Measurements from ENCODE around the gene GNG7. TPM values are rescaled to one million over a fixed set of nuclear protein-coding genes. Genes with fewer than 3 reads are reported as not detected.
A peak's percentile ranks its signal among the peaks of the same experiment; 100 is the strongest.

GNG7 gene
- total and polyA plus RNA-seq, 12 donors = 0.83 to 16.5 (median 7.8) TPM

DNA sequence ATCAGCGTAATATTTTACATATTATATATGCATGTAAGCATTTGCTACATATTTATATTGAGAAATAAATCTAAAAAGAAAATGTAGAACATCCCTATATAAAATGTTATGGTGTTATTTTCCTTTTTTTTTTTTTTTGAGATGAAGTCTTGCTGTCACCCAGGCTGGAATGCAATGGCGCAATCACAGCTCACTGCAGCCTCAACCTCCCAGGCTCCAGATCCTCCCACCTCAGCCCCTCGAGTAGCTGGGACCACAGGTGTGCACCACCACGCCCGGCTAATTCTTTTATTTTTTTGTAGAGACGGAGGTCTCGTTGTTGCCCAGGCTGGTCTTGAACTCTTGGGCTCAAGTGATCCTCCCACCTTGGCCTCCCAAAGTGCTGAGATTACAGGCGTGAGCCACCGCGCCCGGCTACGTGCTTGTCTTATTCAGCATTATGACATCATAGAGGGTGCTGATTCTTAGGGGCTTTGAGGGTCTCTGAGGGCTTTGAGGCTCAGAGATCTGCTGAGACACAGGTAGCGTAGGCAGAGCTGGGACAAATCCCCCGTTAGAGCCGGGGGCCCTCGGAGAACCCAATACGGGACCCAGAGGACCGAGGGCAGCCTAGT lies 124.7 kb downstream of the GNG7 start:
- peak in 1 of 7 donors; percentile 29 for DNase-seq

GRCh38 chr19:2575734-2576481 lies 126.6 kb downstream of the GNG7 start:
- no peak for TF ChIP-seq POLR2A (IDR thresholded peaks at IDR 0.05)
- TF ChIP-seq, protein P1, sequence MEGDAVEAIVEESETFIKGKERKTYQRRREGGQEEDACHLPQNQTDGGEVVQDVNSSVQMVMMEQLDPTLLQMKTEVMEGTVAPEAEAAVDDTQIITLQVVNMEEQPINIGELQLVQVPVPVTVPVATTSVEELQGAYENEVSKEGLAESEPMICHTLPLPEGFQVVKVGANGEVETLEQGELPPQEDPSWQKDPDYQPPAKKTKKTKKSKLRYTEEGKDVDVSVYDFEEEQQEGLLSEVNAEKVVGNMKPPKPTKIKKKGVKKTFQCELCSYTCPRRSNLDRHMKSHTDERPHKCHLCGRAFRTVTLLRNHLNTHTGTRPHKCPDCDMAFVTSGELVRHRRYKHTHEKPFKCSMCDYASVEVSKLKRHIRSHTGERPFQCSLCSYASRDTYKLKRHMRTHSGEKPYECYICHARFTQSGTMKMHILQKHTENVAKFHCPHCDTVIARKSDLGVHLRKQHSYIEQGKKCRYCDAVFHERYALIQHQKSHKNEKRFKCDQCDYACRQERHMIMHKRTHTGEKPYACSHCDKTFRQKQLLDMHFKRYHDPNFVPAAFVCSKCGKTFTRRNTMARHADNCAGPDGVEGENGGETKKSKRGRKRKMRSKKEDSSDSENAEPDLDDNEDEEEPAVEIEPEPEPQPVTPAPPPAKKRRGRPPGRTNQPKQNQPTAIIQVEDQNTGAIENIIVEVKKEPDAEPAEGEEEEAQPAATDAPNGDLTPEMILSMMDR (IDR thresholded peaks at IDR 0.05) = no peak
- peaks cover 16 to 24% of the 10 kb centered on the region in 2 donors for H3K4me1 ChIP-seq (replicated peaks in 1 of 2)
- DNase-seq = peak in 6 of 7 donors; percentile 44 to 81 (median 54)

More for the DNA sequence above, 124.7 kb downstream of the GNG7 start:
- no peaks in the 10 kb centered on the region for H3K36me3 ChIP-seq (replicated peaks in 1 of 2)
- H3K4me1 ChIP-seq (replicated peaks in 1 of 2) = peaks cover 16 to 24% of the 10 kb centered on the region in 2 donors
- no peak for TF ChIP-seq POLR2A (IDR thresholded peaks at IDR 0.05)
- WGBS, 4 donors = 78 to 92% (median 84%) methylated on average over 13 to 18 of the region's 18 CpGs
- H3K27me3 ChIP-seq = no peaks in the 10 kb centered on the region
- peak overlapping the region; percentile 55 to 95 (median 79) for H3K27ac ChIP-seq
- no peaks in the 10 kb centered on the region for H3K9me3 ChIP-seq (replicated peaks in 1 of 3)
- H3K4me3 ChIP-seq = peak overlapping the region in 1 of 4 donors; percentile 58
- intact Hi-C loops (cut with DNase I) = loop anchor here (2.0 to 5.0 kb wide), 2 partner anchors 36 to 103 kb away; no protein-coding TSS in a partner anchor

GRCh38 chr19:2574971-2575630 lies 127.4 kb downstream of the GNG7 start:
- no peaks in the 10 kb centered on the region for H3K27me3 ChIP-seq
- intact Hi-C loops (cut with DNase I) = loop anchor here in 1 of 2 donors (5.0 kb wide), 1 partner anchor 33 kb away; no protein-coding TSS in a partner anchor
- H3K36me3 ChIP-seq (replicated peaks in 1 of 2) = no peaks in the 10 kb centered on the region
- TF ChIP-seq, protein P1 (IDR thresholded peaks at IDR 0.05) = no peak
- no peak for TF ChIP-seq POLR2A (IDR thresholded peaks at IDR 0.05)
- no peak overlapping the region for H3K4me3 ChIP-seq
- DNase-seq = peak in 2 of 7 donors; percentile 10 to 13
- H3K27ac ChIP-seq = no peak overlapping the region
- WGBS, 4 donors = 90 to 94% (median 92%) methylated on average over 14 to 19 of the region's 19 CpGs
- H3K4me1 ChIP-seq (replicated peaks in 1 of 2) = peaks cover 16 to 24% of the 10 kb centered on the region in 2 donors
- no peaks in the 10 kb centered on the region for H3K9me3 ChIP-seq (replicated peaks in 1 of 3)

More at GRCh38 chr19:2575734-2576481, 126.6 kb downstream of the GNG7 start:
- Histone ChIP-seq H3K27ac (peak overlapping the region in 2 of 5 donors; percentile 49 to 82), H3K27me3 (no peaks in the 10 kb centered on the region), H3K4me3 (no peak overlapping the region), H3K9me3 (replicated peaks in 1 of 3) (no peaks in the 10 kb centered on the region), H3K36me3 (replicated peaks in 1 of 2) (no peaks in the 10 kb centered on the region)
- intact Hi-C loops (cut with DNase I) = loop anchor here in 1 of 2 donors (5.0 kb wide), 1 partner anchor 34 kb away; no protein-coding TSS in a partner anchor
- WGBS, 4 donors = 59 to 81% (median 77%) methylated on average over 10 to 37 of the region's 37 CpGs

DNA sequence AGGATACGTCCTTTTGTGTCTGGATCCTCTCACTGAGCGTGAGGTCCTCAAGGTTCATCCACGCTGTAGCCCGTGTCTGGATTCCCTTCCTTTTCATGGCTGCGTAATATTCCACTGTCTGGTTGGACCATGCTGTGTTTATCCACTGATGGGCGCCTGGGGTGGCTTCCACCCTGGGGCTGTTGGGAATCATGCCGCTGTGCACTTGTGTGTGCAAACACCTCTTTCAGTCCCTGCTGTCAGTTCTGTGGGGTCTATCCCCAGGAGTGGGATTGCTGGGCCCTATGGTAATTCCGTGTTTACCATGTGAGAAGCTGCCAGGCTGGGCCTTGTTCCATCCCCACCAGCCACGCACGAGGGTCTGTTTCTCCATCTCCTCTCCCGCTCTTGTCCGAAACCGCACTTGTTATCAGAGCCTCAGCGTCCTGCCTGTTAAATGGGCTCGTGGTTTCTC lies 128.0 kb downstream of the GNG7 start:
- Histone ChIP-seq H3K4me3 (no peak overlapping the region), H3K36me3 (replicated peaks in 1 of 2) (no peaks in the 10 kb centered on the region), H3K9me3 (replicated peaks in 1 of 3) (no peaks in the 10 kb centered on the region), H3K27ac (no peak overlapping the region), H3K4me1 (replicated peaks in 1 of 2) (peaks cover 12 to 18% of the 10 kb centered on the region in 2 donors), H3K27me3 (no peaks in the 10 kb centered on the region)
- DNase-seq = peak in 1 of 7 donors; percentile 14
- TF ChIP-seq POLR2A (IDR thresholded peaks at IDR 0.05) = no peak
- TF ChIP-seq, protein P1 (IDR thresholded peaks at IDR 0.05) = no peak
- 92 to 95% (median 93%) methylated on average over 15 of the region's 15 CpGs for whole genome bisulfite sequencing, 4 donors
- intact Hi-C loops (cut with DNase I) = no loop called here

Measured in adrenal gland (tissue), 12 donors.